GM18502 (cell line): ENCODE measurements around the gene PPP1R1B.

Experiments used
- ATAC-seq: cut with Tn5 transposase; IDR thresholded peaks from one replicate; pipeline ENCODE4 v1.9.1; 2021; ENCODE audit warnings: mild to moderate bottlenecking; ENCODE audit not compliant: unreplicated experiment, poor library complexity

PPP1R1B gene

DNA sequence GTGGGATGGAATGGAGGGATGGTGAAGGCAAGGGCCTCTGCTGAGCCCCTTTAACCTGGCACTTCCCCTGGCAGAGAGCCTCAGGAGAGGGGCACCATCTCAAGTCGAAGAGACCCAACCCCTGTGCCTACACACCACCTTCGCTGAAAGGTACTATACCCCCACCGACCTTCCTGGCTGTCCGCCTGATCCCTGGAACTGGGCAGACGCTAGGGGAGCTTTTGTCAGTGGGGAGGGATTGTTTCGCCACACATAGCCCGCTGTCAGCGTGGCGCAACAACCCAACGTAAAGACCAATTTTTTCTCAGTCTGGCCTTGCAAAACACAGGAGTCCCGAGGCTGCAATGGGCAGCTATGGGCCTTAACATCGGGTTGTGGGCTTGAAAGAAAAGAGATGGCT is 3.1 kb downstream of the PPP1R1B start:
- ATAC-seq: no peak

DNA sequence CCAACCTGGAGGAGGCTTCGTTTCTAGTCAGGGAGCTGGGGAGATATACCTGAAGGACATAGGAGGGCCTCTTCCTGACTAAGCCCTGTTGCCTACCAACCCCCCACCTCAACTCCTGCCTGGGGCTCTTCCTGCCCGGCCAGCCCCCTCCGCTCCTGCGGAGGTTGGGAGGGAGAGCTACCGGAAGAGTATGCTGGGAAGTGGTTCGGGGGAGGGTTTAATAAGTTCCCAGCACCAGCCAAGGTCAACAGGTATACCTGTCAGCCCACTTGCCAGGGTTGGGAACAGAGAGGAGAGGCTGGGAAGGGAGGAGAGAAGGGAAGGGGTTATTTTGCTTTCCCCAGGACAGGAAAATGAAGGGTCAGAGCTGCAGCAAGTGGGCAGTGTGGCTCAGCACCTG is 4.7 kb downstream of the PPP1R1B start:
- ATAC-seq: no peak

- no peak for ATAC-seq
Observed at GRCh38 chr17:39632153-39632941, 5.6 kb downstream of the PPP1R1B start.

GRCh38 chr17:39633570-39634183 is 6.9 kb downstream of the PPP1R1B start:
- no peak for ATAC-seq

DNA sequence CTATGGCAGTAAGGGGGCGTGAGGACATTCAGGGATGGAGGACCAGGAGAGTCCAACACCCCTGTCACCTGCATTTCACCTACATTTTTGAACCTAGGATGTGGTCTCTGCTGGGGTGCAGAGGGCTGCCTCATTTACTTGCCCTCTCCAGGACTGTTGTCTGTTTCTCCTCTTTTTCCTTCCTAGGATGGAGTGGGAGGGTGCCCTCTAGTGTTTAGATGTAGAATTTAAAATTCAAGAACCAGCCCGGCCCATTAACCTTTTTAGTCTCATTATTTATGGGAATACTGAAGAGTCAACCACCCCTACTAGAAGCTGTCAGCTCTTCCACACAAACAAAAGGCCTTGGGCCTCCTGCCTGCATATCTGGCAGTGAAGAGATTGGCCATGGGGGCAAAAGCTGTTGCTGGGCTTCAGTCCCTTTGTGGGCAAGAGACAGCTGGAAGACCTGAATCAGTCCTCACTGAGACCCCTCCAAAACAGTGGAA is 7.7 kb downstream of the PPP1R1B start:
- no peak for ATAC-seq

GRCh38 chr17:39635614-39636176 is 8.9 kb downstream of the PPP1R1B start:
- ATAC-seq: no peak

- ATAC-seq: peak; percentile 10
Observed at GRCh38 chr17:39636587-39636926, 9.8 kb downstream of the PPP1R1B start.

- ATAC-seq: peak; percentile 78
Observed at GRCh38 chr17:39636927-39637736, 10.4 kb downstream of the PPP1R1B start, which contains the start of gene STARD3. Gene STARD3 (plus strand): TSS chr17:39637144. CDS start chr17:39653532, 16,388 bp downstream.

GRCh38 chr17:39638317-39638716 is 11.6 kb downstream of the PPP1R1B start:
- ATAC-seq: no peak

- ATAC-seq: no peak
Observed at GRCh38 chr17:39639043-39639442, 12.3 kb downstream of the PPP1R1B start.

GRCh38 chr17:39639566-39640458 is 13.1 kb downstream of the PPP1R1B start:
- ATAC-seq: no peak

DNA sequence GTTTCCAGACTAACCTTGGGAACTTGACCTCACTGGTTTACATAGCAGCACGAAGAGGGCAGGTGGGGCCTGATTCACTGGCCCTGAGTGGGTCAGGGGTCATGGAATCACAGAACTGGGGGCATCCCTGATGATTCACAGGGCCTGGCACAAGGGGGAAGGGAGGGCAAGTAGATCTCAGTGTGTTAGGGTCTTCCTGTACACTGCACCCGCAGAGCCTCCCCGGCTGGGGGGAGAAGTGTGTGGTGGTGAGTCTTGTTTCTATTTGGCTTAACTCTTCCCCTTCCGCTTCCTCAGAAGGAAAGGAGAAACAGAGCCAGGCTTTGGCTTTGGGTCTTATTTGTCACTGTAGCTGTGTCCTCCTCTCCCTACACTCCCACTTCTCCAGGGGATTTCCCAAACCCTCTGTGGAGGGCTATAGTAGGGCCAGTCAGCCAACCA is 13.9 kb downstream of the PPP1R1B start:
- no peak for ATAC-seq

DNA sequence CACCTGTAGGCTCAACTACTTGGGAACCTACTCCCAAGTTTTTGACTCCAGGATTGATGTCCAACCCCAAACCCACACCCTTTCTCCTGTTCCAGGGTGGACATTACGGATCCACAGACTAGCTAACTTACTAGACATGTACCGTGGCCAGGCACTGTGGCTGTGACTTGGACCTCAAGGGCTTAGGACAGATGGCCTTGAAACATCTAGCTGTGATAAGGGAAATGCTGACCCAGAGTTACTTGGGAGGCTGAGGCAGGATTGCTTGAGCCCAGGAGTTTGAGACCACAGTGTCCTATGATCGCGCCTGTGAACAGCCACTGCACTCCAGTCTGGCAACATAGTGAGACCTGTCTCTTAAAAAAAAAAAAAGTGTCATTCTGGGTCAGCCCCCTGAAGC is 14.3 kb downstream of the PPP1R1B start:
- ATAC-seq: no peak

- ATAC-seq: no peak
Observed at GRCh38 chr17:39641883-39642282, 15.1 kb downstream of the PPP1R1B start.

DNA sequence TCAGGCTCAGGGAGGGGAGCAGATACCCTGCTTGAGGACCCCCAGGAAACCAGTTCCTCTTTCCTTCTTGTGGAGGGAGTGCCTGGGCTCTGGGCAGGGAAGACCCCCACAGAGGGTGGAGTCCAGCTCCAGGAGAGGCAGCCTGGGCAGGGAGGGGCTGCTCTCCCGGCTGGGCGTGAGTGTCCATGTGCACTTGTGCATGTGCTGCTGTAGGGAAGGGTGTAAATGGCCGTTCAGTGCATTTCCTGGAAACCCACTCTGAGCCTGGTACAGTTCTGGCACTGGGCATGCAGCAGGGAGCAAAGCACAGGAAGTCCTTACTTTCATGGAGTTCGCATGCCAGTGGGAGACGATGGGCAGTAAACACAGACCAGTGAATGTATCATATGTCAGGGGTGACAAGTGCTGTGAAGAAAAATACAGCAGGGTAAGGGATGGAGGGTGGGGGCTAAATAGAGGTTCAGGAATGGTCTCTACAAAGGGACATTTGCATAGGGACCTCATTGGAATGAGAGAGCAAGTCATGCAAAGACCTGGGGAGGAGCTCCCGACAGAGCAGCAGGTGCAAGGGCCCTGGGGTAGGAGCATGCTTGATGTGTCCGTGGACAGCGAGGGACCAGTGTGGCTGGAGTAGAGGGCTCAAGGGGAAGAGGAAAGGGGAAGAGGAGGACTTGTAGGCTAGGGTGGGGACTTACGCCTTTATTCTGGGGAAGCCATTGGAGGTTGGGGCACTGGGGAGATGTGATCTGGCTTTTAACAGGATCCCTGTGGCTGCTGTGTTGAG is 15.7 kb downstream of the PPP1R1B start:
- ATAC-seq: no peak

GRCh38 chr17:39643271-39643670 is 16.5 kb downstream of the PPP1R1B start:
- ATAC-seq: no peak

GRCh38 chr17:39647256-39647655 is 20.5 kb downstream of the PPP1R1B start:
- ATAC-seq: no peak

- no peak for ATAC-seq
Observed at GRCh38 chr17:39648616-39649366, 22.0 kb downstream of the PPP1R1B start.
